VCaP (cell line): ENCODE data around the gene UST.
"Not testable (repeated sequence)": the region's sequence is repeated elsewhere in the genome, so short reads cannot be mapped to it uniquely, and the experiment has no call there.

Source experiments
- H3K27ac ChIP-seq: fragments of 450-650 bp; 2 replicates; pipeline ENCODE4 v1.5.1; 2017
- CTCF ChIP-seq: fragments of 450-650 bp; conservative IDR thresholded peaks from 2 replicates; pipeline ENCODE4 v1.5.1; 2017; ENCODE audit warnings: mild to moderate bottlenecking, moderate library complexity

UST gene

GRCh38 chr6:148842296-148843019 is 95.6 kb downstream of the UST start:
- H3K27ac ChIP-seq = no peak overlapping the region
- no peak for TF ChIP-seq CTCF

- H3K27ac ChIP-seq = no peak overlapping the region
- TF ChIP-seq CTCF = no peak
These were observed 98.6 kb downstream of the UST start for GRCh38 chr6:148845464-148845863.

- no peak for TF ChIP-seq CTCF
- H3K27ac ChIP-seq = no peak overlapping the region; the same call in 1 of the 2 replicates
These were observed 100.2 kb downstream of the UST start for GRCh38 chr6:148846778-148847761.

GRCh38 chr6:148848915-148849314 is 102.1 kb downstream of the UST start:
- no peak for TF ChIP-seq CTCF
- no peak overlapping the region for H3K27ac ChIP-seq

- not testable (repeated sequence) for H3K27ac ChIP-seq
These were observed 102.6 kb downstream of the UST start for GRCh38 chr6:148849449-148849848.

GRCh38 chr6:148850964-148851363 is 104.1 kb downstream of the UST start:
- TF ChIP-seq CTCF = no peak

GRCh38 chr6:148851683-148852556 is 105.1 kb downstream of the UST start:
- TF ChIP-seq CTCF = no peak
- peak overlapping the region; percentile 82 for H3K27ac ChIP-seq

More at GRCh38 chr6:148850964-148851363, 104.1 kb downstream of the UST start:
- peak overlapping the region; percentile 82 for H3K27ac ChIP-seq
